GM18870 (cell line): ENCODE data around the gene PCED1B.
"Not testable (repeated sequence)": the region's sequence is repeated elsewhere in the genome, so short reads cannot be mapped to it uniquely, and the experiment has no call there.

Experiments used
- ATAC-seq: cut with Tn5 transposase; IDR thresholded peaks from one replicate; pipeline ENCODE4 v1.9.1; 2021; ENCODE audit warnings: moderate library complexity; ENCODE audit not compliant: unreplicated experiment

Gene PCED1B

DNA sequence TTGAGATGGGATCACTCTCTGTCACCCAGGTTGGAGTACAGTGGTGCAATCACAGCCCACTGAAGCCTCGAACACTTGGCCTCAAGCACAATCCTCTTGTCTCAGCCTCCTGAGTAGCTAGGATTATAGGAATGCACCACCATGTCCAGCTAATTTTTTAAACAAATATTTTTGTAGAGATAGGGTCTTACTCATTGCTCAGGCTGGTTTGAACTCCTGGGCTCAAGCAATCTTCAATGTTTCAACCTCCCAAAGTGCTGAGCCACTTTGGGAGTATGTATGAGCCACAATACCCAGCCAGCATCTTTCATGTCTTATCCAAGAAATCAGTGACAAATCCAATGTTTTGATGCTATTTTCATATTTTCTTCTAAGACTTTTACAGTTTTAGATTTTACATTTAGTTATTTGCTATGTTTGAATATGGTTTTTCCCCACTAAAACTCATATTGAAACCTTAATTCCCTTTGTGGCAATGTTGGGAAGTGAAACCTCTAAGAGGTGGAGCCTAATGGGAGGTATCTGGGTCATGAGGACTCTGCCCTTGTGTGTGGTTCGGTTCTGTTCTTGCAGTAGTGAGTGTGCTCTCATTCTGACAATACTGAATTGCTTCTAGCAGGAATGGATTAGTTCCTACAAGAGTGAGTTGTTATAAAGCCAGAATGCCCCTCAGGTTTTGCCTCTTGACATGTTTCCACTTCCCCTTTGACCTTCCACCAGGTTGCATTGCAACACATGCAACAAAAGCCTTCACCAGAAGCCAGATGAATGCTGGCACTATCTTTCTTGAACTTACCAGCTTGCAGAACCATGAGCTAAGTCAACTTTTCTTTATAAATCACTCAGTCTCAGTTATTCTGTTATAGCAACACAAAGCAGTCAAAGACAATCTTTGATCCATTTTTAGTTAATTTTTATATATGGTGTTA, 81.2 kb downstream of the PCED1B start:
- ATAC-seq: no peak

DNA sequence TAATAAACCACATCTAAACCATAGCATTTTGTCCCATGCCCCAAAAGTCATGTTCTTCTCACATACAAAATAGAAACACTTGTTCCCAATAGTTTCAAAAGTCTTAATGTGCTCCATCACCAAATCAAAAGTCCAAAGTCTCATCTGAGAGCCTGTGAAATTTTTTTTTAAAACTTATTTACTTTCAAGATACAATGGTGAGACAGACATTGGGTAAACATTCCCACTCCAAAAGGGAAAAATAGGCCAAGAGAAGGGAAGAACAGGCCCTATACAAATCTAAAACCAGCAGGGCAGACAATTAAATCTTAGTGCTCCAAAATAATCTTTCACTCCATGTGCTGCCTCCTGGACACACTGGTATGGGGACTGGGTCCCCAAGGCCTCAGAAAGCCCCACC, 84.7 kb downstream of the PCED1B start:
- no peak for ATAC-seq

GRCh38 chr12:47164724-47165439, 85.5 kb downstream of the PCED1B start:
- ATAC-seq: no peak

DNA sequence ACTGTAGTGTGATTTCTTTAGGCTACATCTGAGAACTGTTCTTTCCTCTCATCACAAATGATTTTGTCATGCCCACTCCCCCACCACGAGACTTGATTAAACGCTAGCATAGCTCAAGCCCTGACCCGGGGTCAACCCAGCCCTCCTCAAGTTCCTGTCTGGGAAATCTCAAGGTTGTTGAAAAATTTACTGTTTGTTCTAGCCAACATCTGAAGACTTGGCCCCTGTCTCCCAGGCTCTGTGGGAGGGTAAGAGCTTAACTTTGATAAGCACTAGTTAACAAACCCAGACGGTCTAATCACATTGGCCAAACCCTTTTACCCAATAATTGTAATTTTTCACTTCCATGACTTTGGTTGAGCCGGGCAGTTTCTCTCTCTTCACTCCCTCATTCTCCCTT, 86.5 kb downstream of the PCED1B start:
- ATAC-seq: no peak

- no peak for ATAC-seq
These were observed 86.9 kb downstream of the PCED1B start for GRCh38 chr12:47166365-47166764.

DNA sequence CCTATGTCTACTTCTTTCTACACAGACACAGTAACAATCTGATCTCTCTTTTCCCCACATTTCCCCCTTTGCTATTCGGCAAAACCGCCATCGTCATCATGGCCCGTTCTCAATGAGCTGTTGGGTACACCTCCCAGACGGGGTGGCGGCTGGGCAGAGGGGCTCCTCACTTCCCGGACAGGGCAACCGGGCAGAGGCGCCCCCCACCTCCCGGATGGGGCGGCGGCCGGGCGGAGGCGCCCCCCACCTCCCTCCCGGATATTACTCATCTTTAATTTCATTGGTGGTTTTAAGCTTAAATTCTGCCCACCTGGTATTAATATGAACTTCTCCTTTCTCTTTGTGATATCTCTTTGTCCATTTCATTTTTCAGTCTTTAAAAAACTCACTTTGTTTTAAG, 90.9 kb downstream of the PCED1B start:
- not testable (repeated sequence) for ATAC-seq

GRCh38 chr12:47178014-47178413, 98.6 kb downstream of the PCED1B start:
- ATAC-seq: no peak

GRCh38 chr12:47182164-47182938, 102.9 kb downstream of the PCED1B start:
- not testable (repeated sequence) for ATAC-seq

DNA sequence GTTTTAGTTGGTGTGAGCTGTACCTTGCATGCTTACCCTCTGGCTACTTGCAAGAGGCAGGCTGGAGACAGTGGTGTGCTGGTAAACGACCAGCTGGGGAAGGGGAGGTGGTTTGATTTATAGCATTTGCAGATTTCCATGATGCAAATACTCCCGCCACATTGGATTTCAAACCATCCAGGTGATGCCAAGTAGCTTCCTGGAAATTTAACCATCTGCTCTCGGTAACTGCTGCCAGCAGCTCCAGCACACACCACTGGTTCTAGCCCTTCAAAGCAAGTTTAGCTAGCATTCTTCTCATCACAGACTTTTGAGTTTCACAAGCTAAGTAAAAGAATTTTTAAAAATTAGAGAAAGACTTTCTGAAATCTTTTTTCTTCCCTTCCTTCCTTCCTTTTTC, 104.8 kb downstream of the PCED1B start:
- ATAC-seq: no peak

GRCh38 chr12:47184813-47185212, 105.4 kb downstream of the PCED1B start:
- no peak for ATAC-seq

DNA sequence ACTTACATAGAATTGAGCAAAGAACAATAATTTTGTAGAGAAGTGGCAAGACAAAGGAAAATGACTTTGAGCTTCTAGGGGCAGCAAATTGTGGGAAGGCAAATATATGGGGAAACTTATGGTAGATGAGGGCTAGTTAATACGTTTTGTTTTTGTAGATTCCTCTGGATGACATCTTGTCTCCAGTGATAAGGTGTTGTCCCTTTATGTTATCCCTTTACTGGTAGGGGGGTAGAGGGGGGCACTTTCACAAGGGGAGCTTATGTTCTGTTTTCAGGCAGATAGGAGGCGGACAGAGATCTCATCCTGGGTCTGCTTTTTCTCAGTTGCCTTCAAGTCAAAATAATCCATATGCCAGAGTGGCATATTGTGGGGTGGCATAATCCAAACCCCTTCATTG, 106.8 kb downstream of the PCED1B start:
- ATAC-seq: no peak

DNA sequence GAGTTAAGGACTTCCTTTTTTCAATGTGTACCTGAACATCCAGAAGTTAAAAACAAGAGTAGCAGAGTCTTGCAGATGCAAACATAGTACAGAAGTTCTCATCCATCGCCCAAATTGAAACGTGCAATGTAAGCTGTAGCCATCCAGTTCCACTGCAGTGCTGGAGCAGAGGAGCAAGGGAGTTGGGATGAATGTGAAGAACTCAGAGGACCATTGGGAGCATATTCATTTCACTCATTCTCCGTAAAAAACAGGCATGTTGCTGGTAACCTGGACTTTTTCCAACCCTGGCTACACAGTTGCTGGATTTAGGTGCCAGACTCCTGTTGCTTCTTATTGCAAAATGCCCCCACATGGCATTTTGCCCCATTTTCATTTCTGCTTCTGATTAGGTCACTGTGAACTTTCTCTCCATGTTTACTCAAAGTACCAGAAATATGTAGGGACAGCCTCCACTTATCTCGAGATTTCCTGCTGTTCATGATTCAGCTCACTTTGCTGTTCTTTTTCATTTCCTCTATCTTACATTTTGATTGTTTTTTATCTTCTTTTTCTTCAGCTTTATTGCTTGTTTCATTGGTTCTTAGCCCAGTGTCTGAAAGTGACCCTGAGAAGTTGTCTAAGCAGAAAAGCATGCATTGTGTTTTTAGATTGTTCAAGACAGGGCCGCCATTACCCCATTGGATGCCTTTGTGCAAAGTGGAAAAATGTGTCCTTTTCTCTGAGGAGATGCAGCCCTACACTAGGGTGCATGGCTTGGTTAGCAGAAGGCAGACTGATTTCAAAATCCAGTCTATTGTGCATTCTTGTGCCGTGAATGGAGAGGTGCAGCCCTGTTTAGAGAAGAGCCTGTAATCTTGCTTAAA, 109.4 kb downstream of the PCED1B start:
- ATAC-seq: no peak

- no peak for ATAC-seq
These were observed 110.3 kb downstream of the PCED1B start for GRCh38 chr12:47189728-47190127.

DNA sequence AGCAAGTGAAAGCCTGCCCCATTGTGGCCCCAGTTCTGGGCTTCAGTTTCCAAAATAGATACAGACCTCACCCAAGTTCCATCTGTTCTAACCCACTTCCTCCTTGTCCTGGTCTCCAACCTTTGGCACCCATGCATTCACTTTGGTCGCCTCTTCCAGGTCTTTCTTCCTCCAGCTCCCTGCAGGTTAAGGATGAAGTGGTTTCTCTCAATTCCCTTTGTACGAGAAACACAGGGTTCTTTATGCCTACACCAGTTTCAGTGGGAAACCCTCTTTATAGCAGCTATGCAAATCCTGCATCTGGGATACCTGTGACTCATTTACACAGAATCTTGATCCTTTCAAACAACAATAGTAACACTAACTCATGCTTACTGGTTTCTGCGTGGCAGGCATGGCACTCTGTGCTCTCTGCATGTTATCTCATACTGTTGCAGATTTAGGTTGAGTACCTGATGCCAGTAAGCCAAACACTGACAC, 110.9 kb downstream of the PCED1B start:
- ATAC-seq: no peak

DNA sequence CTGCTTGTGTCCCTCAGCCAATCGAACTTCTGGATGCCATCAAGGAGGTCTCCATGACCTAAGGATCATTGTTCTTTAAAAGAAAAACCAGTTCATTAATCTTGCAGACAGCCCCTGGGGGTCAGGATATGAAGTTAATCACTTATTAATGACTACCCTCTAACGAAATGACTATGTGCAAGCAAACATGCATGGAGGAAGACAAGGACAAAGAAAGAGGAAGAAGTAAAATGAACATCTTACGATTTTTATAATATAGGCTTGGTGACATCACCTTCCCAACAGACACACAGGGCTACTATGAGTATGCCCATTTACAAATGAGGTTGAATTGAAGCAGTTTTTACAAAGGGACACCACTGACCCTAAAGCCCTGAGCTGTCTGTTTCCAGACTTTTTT, 111.5 kb downstream of the PCED1B start:
- ATAC-seq: no peak

DNA sequence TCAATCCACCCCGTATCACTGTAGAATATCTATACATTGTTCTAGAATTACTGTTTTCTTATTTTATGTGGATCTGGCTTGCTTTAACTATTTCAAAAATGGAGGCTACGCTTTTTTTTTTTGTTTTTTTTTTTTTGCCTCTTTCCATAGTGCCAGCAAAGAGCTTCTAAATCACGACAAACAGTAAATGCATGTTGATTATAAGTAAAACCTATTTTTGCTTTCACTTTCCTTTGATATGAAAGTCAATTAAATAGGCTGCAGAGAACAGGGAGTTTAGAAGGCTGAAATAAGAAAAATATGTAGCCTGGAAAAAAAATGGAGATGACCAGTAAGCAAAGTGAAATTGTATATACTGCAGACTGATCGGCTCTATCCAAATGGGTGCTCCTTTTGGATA, 112.6 kb downstream of the PCED1B start:
- no peak for ATAC-seq

- ATAC-seq: no peak
These were observed 113.6 kb downstream of the PCED1B start for GRCh38 chr12:47193066-47193465.

DNA sequence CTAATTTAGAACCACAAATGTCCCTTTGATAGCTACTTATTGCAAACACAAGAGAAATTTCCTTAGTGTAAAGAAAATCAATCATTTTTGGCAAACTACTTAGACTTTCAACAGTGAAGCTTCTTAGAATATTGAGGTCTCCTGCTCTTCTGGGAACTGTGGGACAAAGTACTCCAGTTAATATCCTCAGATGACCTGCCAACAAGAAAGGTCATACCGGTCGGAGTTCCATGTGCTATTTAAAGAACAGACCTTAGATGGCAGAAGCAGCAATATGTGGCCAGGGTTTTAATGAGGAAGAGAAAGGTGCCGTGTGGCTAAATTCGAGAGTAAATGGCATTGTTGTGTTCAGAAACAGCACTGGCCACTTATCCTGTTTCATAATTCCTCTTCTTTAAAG, 115.1 kb downstream of the PCED1B start:
- no peak for ATAC-seq

DNA sequence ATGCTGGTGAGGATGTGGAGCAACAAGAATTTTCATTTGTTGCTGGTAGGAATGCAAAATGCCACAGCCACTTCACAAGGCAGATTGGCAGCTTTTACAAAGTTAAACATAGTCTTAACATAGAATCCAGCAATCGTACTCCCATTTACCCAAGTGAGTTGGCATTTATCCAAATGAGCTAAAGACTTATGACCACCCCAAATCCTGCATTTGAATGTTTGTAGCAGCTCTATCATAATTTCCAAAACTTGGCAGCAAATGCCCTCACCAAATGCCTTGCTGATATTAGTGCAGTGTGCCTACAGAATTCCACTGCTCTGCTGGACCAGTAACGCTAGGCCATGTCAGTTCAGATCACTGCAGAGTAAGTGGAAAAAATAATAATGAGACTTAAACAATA, 121.0 kb downstream of the PCED1B start:
- ATAC-seq: no peak

GRCh38 chr12:47201190-47201589, 121.8 kb downstream of the PCED1B start:
- ATAC-seq: not testable (repeated sequence)
